GM12878 (cell line): ENCODE data around the gene KLHL30. TPM values are rescaled to one million over a fixed set of nuclear protein-coding genes. Genes with fewer than 3 reads are reported as not detected.

ENCODE experiments used
- ATAC-seq: fragments of 200-7000 bp; cut with Tn5 transposase; 3 replicates; pipeline ENCODE4 v1.9.1; 2020; ENCODE audit warnings: mild to moderate bottlenecking, moderate library complexity
- BruUV-seq: library from RNA; stranded (reverse); fragments of 400-500 nt; replicated peaks from 2 replicates; lab custom pipeline; 2021; lab: Mats Ljungman, UMichigan
- CTCF ChIA-PET: fragments of 300-600 bp; sonication (Branson Sonifier 250); formaldehyde crosslinking; extraction: SDS; loops from one replicate; lab custom pipeline; 2021; ENCODE audit warnings: inconsistent platforms; lab: Yijun Ruan, JAX
- POLR2A ChIA-PET: fragments of 350-600 bp; formaldehyde crosslinking; extraction: SDS; loops from one replicate; lab custom pipeline; 2021; ENCODE audit warnings: inconsistent platforms; lab: Charles Lee
- RAD21 ChIA-PET: fragments of 300-600 bp; sonication (Branson Sonifier 250); formaldehyde crosslinking; loops from one replicate; lab custom pipeline; 2023; ENCODE audit warnings: antibody characterized with exemption; ENCODE audit not compliant: unreplicated experiment; lab: Charles Lee
- SMC1A ChIA-PET: fragments of 300-600 bp; sonication (Branson Sonifier 250); formaldehyde crosslinking; loops from one replicate; lab custom pipeline; 2023; ENCODE audit not compliant: unreplicated experiment, uncharacterized antibody; lab: Charles Lee
- DNase-seq: peaks from one replicate; pipeline ENCODE4 v3.0.0-alpha.2; 2011; ENCODE audit warnings: low read depth, low spot score
- FAIRE-seq: peaks from 3 replicates; lab custom pipeline; 2011; peaks lifted over from hg19 to GRCh38; lab: Jason Lieb, UNC
- H2AFZ ChIP-seq: 2 replicates; pipeline ENCODE4 v1.6.0; 2011; ENCODE audit warnings: low read depth, low read length, control low read depth; ENCODE audit not compliant: control insufficient read depth
- H3K27ac ChIP-seq: 2 replicates; pipeline ENCODE4 v1.5.1; 2011; ENCODE audit warnings: control low read depth; ENCODE audit not compliant: control insufficient read depth, insufficient read depth
- H3K27me3 ChIP-seq, 2 experiments: replicated peaks in 1 of 2; 2 replicates each; pipeline versions ENCODE4 v1.6.0 to v1.6.1; 2011; ENCODE audit warnings: low read length in 1 of 2; ENCODE audit not compliant: control insufficient read depth in 2 of 2, insufficient read depth in 2 of 2
- H3K36me3 ChIP-seq, 2 experiments: 2 replicates each; pipeline ENCODE4 v1.5.1; 2011; ENCODE audit warnings: low read length in 1 of 2; ENCODE audit not compliant: control insufficient read depth in 2 of 2, insufficient read depth in 2 of 2
- H3K4me1 ChIP-seq: 2 replicates; pipeline ENCODE4 v1.6.1; 2011; ENCODE audit warnings: mild to moderate bottlenecking, low read length, moderate library complexity, mixed read lengths; ENCODE audit not compliant: control insufficient read depth, insufficient read depth
- H3K4me2 ChIP-seq: 2 replicates; pipeline ENCODE4 v1.6.0; 2011; ENCODE audit warnings: control low read depth; ENCODE audit not compliant: control insufficient read depth, insufficient read depth
- H3K4me3 ChIP-seq: fragments of 200-600 bp; sonication (generic); 2 replicates; pipeline ENCODE4 v1.5.1; 2016
- H3K79me2 ChIP-seq: 2 replicates; pipeline ENCODE4 v1.6.0; 2011; ENCODE audit warnings: low read length; ENCODE audit not compliant: control insufficient read depth, insufficient read depth
- H3K9ac ChIP-seq: 2 replicates; pipeline ENCODE4 v1.8.0; 2011; ENCODE audit warnings: low read length, control low read depth, mixed read lengths; ENCODE audit not compliant: control insufficient read depth, insufficient read depth
- H3K9me3 ChIP-seq: replicated peaks from 3 replicates; pipeline ENCODE4 v1.5.1; 2011; ENCODE audit warnings: mild to moderate bottlenecking, low read length; ENCODE audit not compliant: control insufficient read depth, insufficient read depth
- H4K20me1 ChIP-seq: 2 replicates; pipeline ENCODE4 v1.6.0; 2011; ENCODE audit not compliant: control insufficient read depth, insufficient read depth
- ATF2 ChIP-seq: IDR thresholded peaks from 2 replicates; pipeline ENCODE4 v1.6.1; 2012; ENCODE audit warnings: low read length, inconsistent platforms
- CBX5 ChIP-seq: sonication (generic); IDR thresholded peaks from 2 replicates; pipeline ENCODE4 v1.6.1; 2016; ENCODE audit warnings: low read depth, moderate library complexity, mild to moderate bottlenecking, inconsistent platforms
- CEBPB ChIP-seq, 2 experiments: fragments of 150-350 bp in 1 of 2; IDR thresholded peaks; 2 replicates each; pipeline ENCODE4 v1.6.1; 2012 to 2014; ENCODE audit warnings: low read depth in 2 of 2, low read length in 2 of 2, borderline replicate concordance in 1 of 2, inconsistent platforms in 1 of 2
- CUX1 ChIP-seq: IDR thresholded peaks from 2 replicates; pipeline ENCODE4 v1.6.1; 2012; ENCODE audit warnings: improper control_type of control experiment, low read depth, low read length; ENCODE audit not compliant: insufficient replicate concordance
- E2F8 ChIP-seq: fragments of 450-650 bp; IDR thresholded peaks from 2 replicates; pipeline ENCODE4 v1.6.1; 2018; ENCODE audit warnings: mild to moderate bottlenecking, low read depth, moderate library complexity; ENCODE audit not compliant: partially characterized antibody
- EP300 ChIP-seq, 2 experiments: fragments of 150-350 bp in 1 of 2; IDR thresholded peaks; 2 replicates each; pipeline ENCODE4 v1.6.1; 2011 to 2012; ENCODE audit warnings: low read depth in 2 of 2, low read length in 2 of 2, borderline replicate concordance in 1 of 2, improper control_type of control experiment in 1 of 2, inconsistent platforms in 1 of 2; ENCODE audit not compliant: control insufficient read depth in 1 of 2
- PAX5 ChIP-seq: IDR thresholded peaks from 2 replicates; pipeline ENCODE4 v1.6.1; 2011; ENCODE audit warnings: low read depth, low read length, borderline replicate concordance
- POLR2AphosphoS5 ChIP-seq: IDR thresholded peaks from 2 replicates; pipeline ENCODE4 v1.6.1; 2011; ENCODE audit warnings: mild to moderate bottlenecking, low read length, inconsistent platforms
- USF2 ChIP-seq: IDR thresholded peaks from 2 replicates; pipeline ENCODE4 v1.6.1; 2011; ENCODE audit warnings: low read depth, low read length, improper control_type of control experiment, borderline replicate concordance
- ZSCAN29 ChIP-seq: fragments of 450-650 bp; IDR thresholded peaks from 2 replicates; pipeline ENCODE4 v1.6.1; 2017; ENCODE audit warnings: mild to moderate bottlenecking, moderate library complexity
- ZZZ3 ChIP-seq: IDR thresholded peaks from 2 replicates; pipeline ENCODE4 v1.6.1; 2011; ENCODE audit warnings: low read depth; ENCODE audit not compliant: control insufficient read depth, insufficient read length
- WGBS: methylation state at CpG from one replicate; pipeline ENCODE4 v1.1.6; 2016; ENCODE audit warnings: low lambda C conversion rate; ENCODE audit not compliant: insufficient replicate concordance, insufficient coverage; ENCODE audit errors: missing lambda C conversion rate; 5-methylcytosine and 5-hydroxymethylcytosine counted together
- in situ Hi-C: fragments of 300-500 bp; cut with MboI; formaldehyde crosslinking; loops from 9 replicates; pipeline ENCODE4 v1.14.3; 2018; ENCODE audit warnings: mixed read lengths
- intact Hi-C: fragments of 100-400 bp; cut with micrococcal nuclease; formaldehyde crosslinking; loops from one replicate; pipeline ENCODE4 v1.14.2; 2022; ENCODE audit not compliant: unreplicated experiment
- polyA plus RNA-seq, 11 experiments: library from polyadenylated mRNA; depleted of rRNA in 4 of 11; unstranded in 6 of 11; stranded (reverse) in 5 of 11; fragments of >200 nt; fragmentation: Nextera tagmentation in 4 of 11; fragmentation: Illumina TruSeq in 1 of 11; extraction: Ambion mirVana in 4 of 11; extraction: Trizol in 1 of 11; gene quantifications; 1 replicate in 1 of 11; 2 replicates in 10 of 11; pipeline versions ENCODE4 v1.2.1 to v1.2.3, GENCODE V29; 2011 to 2016; ENCODE audit warnings: inconsistent platforms in 2 of 11, missing spikeins in 2 of 11, low read depth in 1 of 11
- total RNA-seq, 4 experiments: library from RNA; depleted of rRNA in 3 of 4; stranded (reverse); fragments of >200 nt in 3 of 4; fragmentation: Illumina TruSeq in 1 of 4; extraction: Trizol in 1 of 4; gene quantifications; 2 replicates each; pipeline versions ENCODE4 v1.2.1 to v1.2.3, GENCODE V29; 2013 to 2021

Gene KLHL30
- total and polyA plus RNA-seq, 10 of the 15 experiments (the other 5 are each of a cell fraction or from before 2014, with no cell fraction given): 0.03 TPM; not detected in 9

GRCh38 chr2:238095143-238095542 is 43.3 kb upstream of the KLHL30 start:
- no peak for FAIRE-seq
- Histone ChIP-seq H3K9ac (no peak overlapping the region), H3K4me3 (no peak overlapping the region), H3K4me2 (no peak overlapping the region), H3K27ac (no peak overlapping the region), H3K9me3 (no peaks in the 10 kb centered on the region), H2AFZ (no peak overlapping the region), H4K20me1 (no peaks in the 10 kb centered on the region), H3K36me3 (peaks cover 1 to 2% of the 10 kb centered on the region in 2 experiments; a peak in 3 of 4 replicates), H3K79me2 (no peaks in the 10 kb centered on the region), H3K4me1 (peaks cover 11% of the 10 kb centered on the region), H3K27me3 (no peaks in the 10 kb centered on the region)
- no TSS peak for BruUV-seq
- SMC1A ChIA-PET: no interaction called here
- RAD21 ChIA-PET: no interaction called here
- POLR2A ChIA-PET: no interaction called here
- CTCF ChIA-PET: no interaction called here
- intact Hi-C loops: no loop called here
- in situ Hi-C loops: no loop called here
- no peak for DNase-seq
- ATAC-seq: no peak
- 87% methylated on average over 7 of the region's 7 CpGs for WGBS
- no peak for TF ChIP-seq ZZZ3
- no peak for TF ChIP-seq ZSCAN29
- TF ChIP-seq E2F8: no peak
- no peak for TF ChIP-seq ATF2
- no peak for TF ChIP-seq USF2
- no peak for TF ChIP-seq PAX5
- no peak for TF ChIP-seq CEBPB (IDR thresholded peaks at IDR 0.05; ENCODE audit: borderline replicate concordance in 1 of 2, low read depth in 2 of 2, low read length in 2 of 2)
- no peak for TF ChIP-seq EP300 (IDR thresholded peaks at IDR 0.05; ENCODE audit: borderline replicate concordance in 1 of 2, control insufficient read depth in 1 of 2, low read depth in 2 of 2, low read length in 2 of 2)
- no peak for TF ChIP-seq CBX5
- no peak for TF ChIP-seq CUX1
- TF ChIP-seq POLR2AphosphoS5: no peak
